ENCODE data around the gene P4HA2.
"Not testable (repeated sequence)": the region's sequence is repeated elsewhere in the genome, so short reads cannot be mapped to it uniquely, and the experiment has no call there.

P4HA2 gene

DNA sequence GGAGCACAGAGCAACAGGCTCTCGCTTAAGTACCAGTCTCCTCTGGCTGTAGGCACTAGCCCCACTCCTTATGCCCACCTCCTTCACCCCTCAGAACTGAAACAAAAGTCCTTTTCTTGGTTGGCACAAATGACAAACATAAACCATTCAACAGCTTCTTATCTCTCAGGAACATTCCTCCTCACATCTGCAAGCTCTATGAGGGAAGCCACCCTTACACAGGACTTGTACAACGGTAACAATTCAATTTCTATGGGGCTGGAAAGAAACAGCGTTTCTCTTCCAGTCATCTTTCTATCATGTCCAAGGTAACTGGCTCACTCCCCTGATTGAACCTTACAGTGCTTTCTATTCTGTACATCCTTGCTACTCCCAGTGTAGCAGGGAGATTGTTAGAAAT lies 80.0 kb downstream of the P4HA2 start (continued):
- TF ChIP-seq ESRRG (CRISPR knock-in tag; IDR thresholded peaks at IDR 0.05), result no peak

DNA sequence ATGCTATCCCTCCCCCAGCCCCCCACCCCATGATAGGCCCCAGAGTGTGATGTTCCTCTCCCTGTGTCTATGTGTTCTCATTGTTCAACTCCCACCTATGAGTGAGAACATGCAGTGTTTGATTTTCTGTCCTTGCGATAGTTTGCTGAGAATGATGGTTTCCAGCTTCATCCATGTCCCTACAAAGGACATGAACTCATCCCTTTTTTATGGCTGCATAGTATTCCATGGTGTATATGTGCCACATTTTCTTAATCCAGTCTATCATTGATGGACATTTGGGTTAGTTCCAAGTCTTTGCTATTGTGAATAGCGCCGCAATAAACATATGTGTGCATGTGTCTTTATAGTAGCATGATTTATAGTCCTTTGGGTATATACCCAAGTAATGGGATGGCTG lies 82.3 kb downstream of the P4HA2 start:
- ATAC-seq, result not testable (repeated sequence)

DNA sequence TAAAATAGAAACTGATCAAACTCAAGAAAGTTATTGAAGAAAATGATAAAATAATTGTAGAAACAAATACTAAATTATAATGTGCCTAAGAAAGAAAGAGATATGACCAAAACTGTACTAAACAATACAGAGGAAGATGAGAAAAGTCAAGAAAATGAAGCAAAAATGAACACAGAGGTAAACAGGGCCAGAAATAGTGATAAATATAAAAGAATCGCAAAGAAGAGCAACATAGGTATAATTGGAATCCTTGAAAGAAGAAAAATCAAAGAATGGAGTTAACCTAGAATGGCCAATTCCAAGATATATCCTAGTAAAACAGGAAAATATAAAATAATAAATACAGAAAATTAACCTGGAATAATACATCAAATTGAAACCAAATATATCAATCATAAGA lies 84.5 kb downstream of the P4HA2 start:
- no peak for TF ChIP-seq ZFP3 (CRISPR knock-in tag; IDR thresholded peaks at IDR 0.05)
- no peak for TF ChIP-seq TCF4 (CRISPR knock-in tag; IDR thresholded peaks at IDR 0.05; ENCODE audit: borderline replicate concordance)
- no peak for TF ChIP-seq TOX (CRISPR knock-in tag; IDR thresholded peaks at IDR 0.05; ENCODE audit: borderline replicate concordance)
- TF ChIP-seq GLIS3 (CRISPR knock-in tag; IDR thresholded peaks at IDR 0.05), result no peak
- TF ChIP-seq, protein P1, sequence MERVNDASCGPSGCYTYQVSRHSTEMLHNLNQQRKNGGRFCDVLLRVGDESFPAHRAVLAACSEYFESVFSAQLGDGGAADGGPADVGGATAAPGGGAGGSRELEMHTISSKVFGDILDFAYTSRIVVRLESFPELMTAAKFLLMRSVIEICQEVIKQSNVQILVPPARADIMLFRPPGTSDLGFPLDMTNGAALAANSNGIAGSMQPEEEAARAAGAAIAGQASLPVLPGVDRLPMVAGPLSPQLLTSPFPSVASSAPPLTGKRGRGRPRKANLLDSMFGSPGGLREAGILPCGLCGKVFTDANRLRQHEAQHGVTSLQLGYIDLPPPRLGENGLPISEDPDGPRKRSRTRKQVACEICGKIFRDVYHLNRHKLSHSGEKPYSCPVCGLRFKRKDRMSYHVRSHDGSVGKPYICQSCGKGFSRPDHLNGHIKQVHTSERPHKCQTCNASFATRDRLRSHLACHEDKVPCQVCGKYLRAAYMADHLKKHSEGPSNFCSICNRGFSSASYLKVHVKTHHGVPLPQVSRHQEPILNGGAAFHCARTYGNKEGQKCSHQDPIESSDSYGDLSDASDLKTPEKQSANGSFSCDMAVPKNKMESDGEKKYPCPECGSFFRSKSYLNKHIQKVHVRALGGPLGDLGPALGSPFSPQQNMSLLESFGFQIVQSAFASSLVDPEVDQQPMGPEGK (CRISPR knock-in tag; IDR thresholded peaks at IDR 0.05; ENCODE audit: borderline replicate concordance), result no peak
- TF ChIP-seq PPARA (CRISPR knock-in tag; IDR thresholded peaks at IDR 0.05; ENCODE audit: borderline replicate concordance), result no peak
- TF ChIP-seq, protein P2, sequence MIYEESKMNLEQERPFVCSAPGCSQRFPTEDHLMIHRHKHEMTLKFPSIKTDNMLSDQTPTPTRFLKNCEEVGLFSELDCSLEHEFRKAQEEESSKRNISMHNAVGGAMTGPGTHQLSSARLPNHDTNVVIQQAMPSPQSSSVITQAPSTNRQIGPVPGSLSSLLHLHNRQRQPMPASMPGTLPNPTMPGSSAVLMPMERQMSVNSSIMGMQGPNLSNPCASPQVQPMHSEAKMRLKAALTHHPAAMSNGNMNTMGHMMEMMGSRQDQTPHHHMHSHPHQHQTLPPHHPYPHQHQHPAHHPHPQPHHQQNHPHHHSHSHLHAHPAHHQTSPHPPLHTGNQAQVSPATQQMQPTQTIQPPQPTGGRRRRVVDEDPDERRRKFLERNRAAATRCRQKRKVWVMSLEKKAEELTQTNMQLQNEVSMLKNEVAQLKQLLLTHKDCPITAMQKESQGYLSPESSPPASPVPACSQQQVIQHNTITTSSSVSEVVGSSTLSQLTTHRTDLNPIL (CRISPR knock-in tag; IDR thresholded peaks at IDR 0.05; ENCODE audit: low read depth), result no peak
- TF ChIP-seq BACH2 (CRISPR knock-in tag; IDR thresholded peaks at IDR 0.05; ENCODE audit: borderline replicate concordance), result no peak
- no peak for TF ChIP-seq ZFP30 (CRISPR knock-in tag; IDR thresholded peaks at IDR 0.05)
- no peak for TF ChIP-seq ZNF70 (CRISPR knock-in tag; IDR thresholded peaks at IDR 0.05)
- no peak for TF ChIP-seq SNAI2 (CRISPR knock-in tag; IDR thresholded peaks at IDR 0.05)
- ATAC-seq, result no peak

DNA sequence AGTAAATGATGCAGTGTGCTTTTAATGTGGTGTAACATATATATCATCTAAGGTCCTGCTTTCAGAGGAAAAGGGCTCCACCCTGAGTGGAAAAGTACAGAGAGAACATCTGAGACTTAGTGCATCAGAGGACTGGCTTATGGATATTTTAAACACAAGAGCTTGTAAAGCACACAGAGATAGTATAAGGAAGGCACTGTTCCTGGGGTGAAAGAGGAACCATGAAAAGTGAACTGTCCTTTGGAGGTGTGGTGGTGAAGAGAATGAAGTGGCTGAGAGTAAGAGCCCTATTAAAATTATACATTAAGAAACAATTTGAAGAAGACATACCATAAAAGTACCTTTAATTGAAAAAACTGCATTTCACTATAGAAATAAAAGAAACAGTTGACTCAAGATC lies 85.2 kb downstream of the P4HA2 start:
- TF ChIP-seq TCF4 (CRISPR knock-in tag; IDR thresholded peaks at IDR 0.05; ENCODE audit: borderline replicate concordance) (no peak), ARNTL (CRISPR knock-in tag; IDR thresholded peaks at IDR 0.05; ENCODE audit: borderline replicate concordance, low read depth) (no peak), ZNF70 (CRISPR knock-in tag; IDR thresholded peaks at IDR 0.05) (no peak), ZC3H10 (CRISPR knock-in tag; IDR thresholded peaks at IDR 0.05) (no peak), OSR1 (CRISPR knock-in tag; IDR thresholded peaks at IDR 0.05) (no peak), GLIS3 (CRISPR knock-in tag; IDR thresholded peaks at IDR 0.05) (no peak), RARB (CRISPR knock-in tag; IDR thresholded peaks at IDR 0.05) (no peak), ISL1 (CRISPR knock-in tag; IDR thresholded peaks at IDR 0.05) (no peak), ESRRG (CRISPR knock-in tag; IDR thresholded peaks at IDR 0.05) (no peak), PPARA (CRISPR knock-in tag; IDR thresholded peaks at IDR 0.05; ENCODE audit: borderline replicate concordance) (no peak)
- TF ChIP-seq, protein P1 (CRISPR knock-in tag; IDR thresholded peaks at IDR 0.05; ENCODE audit: borderline replicate concordance), result no peak
- TF ChIP-seq, protein P3, sequence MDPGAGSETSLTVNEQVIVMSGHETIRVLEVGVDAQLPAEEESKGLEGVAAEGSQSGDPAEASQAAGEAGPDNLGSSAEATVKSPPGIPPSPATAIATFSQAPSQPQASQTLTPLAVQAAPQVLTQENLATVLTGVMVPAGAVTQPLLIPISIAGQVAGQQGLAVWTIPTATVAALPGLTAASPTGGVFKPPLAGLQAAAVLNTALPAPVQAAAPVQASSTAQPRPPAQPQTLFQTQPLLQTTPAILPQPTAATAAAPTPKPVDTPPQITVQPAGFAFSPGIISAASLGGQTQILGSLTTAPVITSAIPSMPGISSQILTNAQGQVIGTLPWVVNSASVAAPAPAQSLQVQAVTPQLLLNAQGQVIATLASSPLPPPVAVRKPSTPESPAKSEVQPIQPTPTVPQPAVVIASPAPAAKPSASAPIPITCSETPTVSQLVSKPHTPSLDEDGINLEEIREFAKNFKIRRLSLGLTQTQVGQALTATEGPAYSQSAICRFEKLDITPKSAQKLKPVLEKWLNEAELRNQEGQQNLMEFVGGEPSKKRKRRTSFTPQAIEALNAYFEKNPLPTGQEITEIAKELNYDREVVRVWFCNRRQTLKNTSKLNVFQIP (CRISPR knock-in tag; IDR thresholded peaks at IDR 0.05; ENCODE audit: borderline replicate concordance, low read depth), result no peak
- TF ChIP-seq, protein P4, sequence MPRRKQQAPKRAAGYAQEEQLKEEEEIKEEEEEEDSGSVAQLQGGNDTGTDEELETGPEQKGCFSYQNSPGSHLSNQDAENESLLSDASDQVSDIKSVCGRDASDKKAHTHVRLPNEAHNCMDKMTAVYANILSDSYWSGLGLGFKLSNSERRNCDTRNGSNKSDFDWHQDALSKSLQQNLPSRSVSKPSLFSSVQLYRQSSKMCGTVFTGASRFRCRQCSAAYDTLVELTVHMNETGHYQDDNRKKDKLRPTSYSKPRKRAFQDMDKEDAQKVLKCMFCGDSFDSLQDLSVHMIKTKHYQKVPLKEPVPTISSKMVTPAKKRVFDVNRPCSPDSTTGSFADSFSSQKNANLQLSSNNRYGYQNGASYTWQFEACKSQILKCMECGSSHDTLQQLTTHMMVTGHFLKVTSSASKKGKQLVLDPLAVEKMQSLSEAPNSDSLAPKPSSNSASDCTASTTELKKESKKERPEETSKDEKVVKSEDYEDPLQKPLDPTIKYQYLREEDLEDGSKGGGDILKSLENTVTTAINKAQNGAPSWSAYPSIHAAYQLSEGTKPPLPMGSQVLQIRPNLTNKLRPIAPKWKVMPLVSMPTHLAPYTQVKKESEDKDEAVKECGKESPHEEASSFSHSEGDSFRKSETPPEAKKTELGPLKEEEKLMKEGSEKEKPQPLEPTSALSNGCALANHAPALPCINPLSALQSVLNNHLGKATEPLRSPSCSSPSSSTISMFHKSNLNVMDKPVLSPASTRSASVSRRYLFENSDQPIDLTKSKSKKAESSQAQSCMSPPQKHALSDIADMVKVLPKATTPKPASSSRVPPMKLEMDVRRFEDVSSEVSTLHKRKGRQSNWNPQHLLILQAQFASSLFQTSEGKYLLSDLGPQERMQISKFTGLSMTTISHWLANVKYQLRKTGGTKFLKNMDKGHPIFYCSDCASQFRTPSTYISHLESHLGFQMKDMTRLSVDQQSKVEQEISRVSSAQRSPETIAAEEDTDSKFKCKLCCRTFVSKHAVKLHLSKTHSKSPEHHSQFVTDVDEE (CRISPR knock-in tag; IDR thresholded peaks at IDR 0.05), result no peak
- TF ChIP-seq, protein P5, sequence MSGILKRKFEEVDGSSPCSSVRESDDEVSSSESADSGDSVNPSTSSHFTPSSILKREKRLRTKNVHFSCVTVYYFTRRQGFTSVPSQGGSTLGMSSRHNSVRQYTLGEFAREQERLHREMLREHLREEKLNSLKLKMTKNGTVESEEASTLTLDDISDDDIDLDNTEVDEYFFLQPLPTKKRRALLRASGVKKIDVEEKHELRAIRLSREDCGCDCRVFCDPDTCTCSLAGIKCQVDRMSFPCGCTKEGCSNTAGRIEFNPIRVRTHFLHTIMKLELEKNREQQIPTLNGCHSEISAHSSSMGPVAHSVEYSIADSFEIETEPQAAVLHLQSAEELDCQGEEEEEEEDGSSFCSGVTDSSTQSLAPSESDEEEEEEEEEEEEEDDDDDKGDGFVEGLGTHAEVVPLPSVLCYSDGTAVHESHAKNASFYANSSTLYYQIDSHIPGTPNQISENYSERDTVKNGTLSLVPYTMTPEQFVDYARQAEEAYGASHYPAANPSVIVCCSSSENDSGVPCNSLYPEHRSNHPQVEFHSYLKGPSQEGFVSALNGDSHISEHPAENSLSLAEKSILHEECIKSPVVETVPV (CRISPR knock-in tag; IDR thresholded peaks at IDR 0.05), result no peak
- ATAC-seq, result no peak

Measured in SK-N-SH treated with all-trans-retinoic acid at 6 μM for 48 hours (cell line).